ENCODE measurements around the gene RAB19.

- TF ChIP-seq POLR2A (IDR thresholded peaks at IDR 0.05): no peak
- no peak for TF ChIP-seq POLR2AphosphoS5 (IDR thresholded peaks at IDR 0.05)
- TF ChIP-seq, protein P1, sequence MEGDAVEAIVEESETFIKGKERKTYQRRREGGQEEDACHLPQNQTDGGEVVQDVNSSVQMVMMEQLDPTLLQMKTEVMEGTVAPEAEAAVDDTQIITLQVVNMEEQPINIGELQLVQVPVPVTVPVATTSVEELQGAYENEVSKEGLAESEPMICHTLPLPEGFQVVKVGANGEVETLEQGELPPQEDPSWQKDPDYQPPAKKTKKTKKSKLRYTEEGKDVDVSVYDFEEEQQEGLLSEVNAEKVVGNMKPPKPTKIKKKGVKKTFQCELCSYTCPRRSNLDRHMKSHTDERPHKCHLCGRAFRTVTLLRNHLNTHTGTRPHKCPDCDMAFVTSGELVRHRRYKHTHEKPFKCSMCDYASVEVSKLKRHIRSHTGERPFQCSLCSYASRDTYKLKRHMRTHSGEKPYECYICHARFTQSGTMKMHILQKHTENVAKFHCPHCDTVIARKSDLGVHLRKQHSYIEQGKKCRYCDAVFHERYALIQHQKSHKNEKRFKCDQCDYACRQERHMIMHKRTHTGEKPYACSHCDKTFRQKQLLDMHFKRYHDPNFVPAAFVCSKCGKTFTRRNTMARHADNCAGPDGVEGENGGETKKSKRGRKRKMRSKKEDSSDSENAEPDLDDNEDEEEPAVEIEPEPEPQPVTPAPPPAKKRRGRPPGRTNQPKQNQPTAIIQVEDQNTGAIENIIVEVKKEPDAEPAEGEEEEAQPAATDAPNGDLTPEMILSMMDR (IDR thresholded peaks at IDR 0.05): no peak
Measured at GRCh38 chr7:140440593-140440992, 36.7 kb downstream of the RAB19 start.
